Left forelimb (tissue), 1 donor: Measurements from ENCODE around the gene KCNT1.

Experiments used
- DNase-seq: peaks from one replicate; pipeline ENCODE4 v3.0.0-alpha.2; 2018; ENCODE audit warnings: low spot score

KCNT1 gene

GRCh38 chr9:135802876-135803419, 101.0 kb downstream of the KCNT1 start:
- no peak for DNase-seq

GRCh38 chr9:135803441-135803840, 101.5 kb downstream of the KCNT1 start:
- no peak for DNase-seq

GRCh38 chr9:135804581-135805421, 102.8 kb downstream of the KCNT1 start:
- no peak for DNase-seq

GRCh38 chr9:135805422-135806022, 103.5 kb downstream of the KCNT1 start:
- DNase-seq: no peak

GRCh38 chr9:135809166-135809565, 107.2 kb downstream of the KCNT1 start:
- DNase-seq: no peak

GRCh38 chr9:135810806-135811575, 109.0 kb downstream of the KCNT1 start:
- no peak for DNase-seq

DNA sequence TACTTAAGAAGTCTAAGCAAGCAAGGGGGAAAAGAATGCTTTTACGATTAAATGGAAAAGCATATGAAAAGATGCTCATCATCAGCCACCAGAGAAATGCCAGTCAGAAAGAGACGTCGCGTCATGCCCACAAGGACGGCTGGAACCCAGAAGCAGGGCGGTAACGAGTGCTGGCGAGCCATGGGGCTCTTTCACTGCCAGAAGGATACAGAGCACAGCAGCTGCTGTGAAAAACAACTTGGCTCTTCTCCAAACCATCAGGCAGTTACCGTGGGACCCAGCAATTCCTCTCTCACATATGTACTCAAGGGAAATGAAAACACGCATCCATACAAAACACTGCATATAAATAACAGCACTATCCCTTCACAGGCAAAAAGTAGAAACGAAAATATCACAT, 109.8 kb downstream of the KCNT1 start:
- DNase-seq: no peak

GRCh38 chr9:135812961-135813360, 111.0 kb downstream of the KCNT1 start:
- no peak for DNase-seq

DNA sequence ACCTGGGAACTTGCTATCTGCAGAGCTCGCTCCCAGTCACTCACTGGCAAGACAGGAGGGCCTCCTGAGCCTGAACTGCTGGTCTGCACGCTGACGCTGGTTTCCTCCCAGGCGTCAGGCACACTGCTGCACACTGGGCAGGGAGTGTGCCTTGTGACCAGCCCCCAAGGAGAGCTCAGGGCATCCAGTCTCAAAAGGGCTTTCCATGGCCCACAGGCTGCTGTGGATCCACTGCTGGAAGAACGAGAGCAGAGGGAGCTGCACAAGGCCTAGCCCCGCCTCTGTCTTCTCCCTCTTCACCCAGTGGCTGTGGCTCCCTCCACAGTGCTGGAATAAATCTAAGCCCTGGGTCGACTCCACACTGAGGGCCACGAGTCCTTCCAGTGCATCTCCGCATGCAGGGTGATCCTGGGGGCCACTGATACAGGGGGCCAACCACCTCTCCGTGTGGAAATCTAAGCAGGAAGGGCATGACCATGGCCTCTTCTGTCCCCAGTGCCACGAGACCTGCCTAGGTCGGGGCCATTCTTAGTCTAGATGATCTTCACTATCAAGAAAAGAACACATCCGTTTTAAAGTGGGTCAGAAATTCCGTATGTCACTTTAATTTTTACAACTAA, 111.8 kb downstream of the KCNT1 start:
- no peak for DNase-seq

GRCh38 chr9:135814421-135815095, 112.6 kb downstream of the KCNT1 start:
- DNase-seq: no peak

GRCh38 chr9:135815413-135815812, 113.4 kb downstream of the KCNT1 start:
- DNase-seq: no peak

GRCh38 chr9:135815830-135816650, 114.1 kb downstream of the KCNT1 start:
- DNase-seq: no peak

GRCh38 chr9:135816651-135816970, 114.6 kb downstream of the KCNT1 start:
- DNase-seq: no peak

DNA sequence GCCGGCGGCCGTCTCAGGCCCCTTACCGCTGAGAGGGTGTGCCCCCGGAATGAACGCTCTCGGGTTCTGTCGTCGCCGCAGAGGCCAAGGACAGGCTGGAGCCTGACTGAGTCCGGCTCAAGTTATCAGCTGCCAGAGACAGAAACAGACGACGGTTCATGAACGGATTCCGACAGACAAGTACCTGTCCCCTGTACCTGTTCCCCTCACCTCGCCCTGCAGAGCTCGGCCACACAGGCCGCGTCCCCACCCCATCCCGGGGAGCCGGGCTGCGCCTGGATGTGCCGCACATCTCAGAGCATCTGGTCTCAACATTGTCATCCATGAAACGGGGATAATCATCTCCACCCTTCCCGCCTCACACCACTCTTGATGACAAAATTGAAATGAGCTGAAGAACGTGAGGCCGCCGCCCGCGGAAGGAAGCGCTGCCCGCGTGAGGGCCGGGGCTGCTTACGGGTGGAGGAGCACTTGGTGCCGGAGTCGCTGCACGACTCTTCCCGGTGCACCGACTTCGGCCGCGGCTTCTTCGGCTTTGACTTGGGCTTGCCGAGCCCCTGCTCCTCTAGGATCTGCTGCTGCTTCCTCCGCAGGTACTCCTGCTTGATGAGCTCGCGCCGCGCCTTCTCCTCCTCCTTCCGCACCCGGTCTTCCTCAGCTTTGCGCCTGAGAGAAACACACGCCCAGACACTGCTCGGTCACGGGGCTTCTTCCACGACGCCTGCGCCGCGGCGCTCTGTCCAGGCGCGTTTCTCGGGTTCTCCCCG, 116.1 kb downstream of the KCNT1 start:
- DNase-seq: no peak

GRCh38 chr9:135818718-135819475, 116.9 kb downstream of the KCNT1 start:
- DNase-seq: no peak

- DNase-seq: no peak
These were observed 117.9 kb downstream of the KCNT1 start for GRCh38 chr9:135819905-135820304.

DNA sequence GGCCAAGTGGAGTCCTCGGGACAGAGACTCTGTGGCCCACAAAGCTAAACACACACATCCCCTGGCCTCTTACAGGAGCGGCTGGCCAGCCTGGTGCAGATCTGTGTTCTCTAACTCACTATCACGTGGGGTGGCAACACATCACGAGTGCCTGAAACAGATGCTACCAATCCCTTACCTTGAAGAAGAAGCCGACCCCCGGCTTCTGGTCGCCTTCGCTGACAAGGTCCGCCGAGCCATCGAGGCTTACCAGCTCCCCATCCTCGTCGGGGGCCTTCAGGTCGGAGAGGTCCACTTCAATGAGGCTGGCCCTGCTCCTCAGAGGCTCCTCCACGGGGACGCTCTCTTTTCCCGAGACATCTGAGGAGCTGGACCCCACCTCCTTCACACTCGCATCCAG, 118.7 kb downstream of the KCNT1 start:
- DNase-seq: no peak

- DNase-seq: no peak
These were observed 119.1 kb downstream of the KCNT1 start for GRCh38 chr9:135821116-135821515.

DNA sequence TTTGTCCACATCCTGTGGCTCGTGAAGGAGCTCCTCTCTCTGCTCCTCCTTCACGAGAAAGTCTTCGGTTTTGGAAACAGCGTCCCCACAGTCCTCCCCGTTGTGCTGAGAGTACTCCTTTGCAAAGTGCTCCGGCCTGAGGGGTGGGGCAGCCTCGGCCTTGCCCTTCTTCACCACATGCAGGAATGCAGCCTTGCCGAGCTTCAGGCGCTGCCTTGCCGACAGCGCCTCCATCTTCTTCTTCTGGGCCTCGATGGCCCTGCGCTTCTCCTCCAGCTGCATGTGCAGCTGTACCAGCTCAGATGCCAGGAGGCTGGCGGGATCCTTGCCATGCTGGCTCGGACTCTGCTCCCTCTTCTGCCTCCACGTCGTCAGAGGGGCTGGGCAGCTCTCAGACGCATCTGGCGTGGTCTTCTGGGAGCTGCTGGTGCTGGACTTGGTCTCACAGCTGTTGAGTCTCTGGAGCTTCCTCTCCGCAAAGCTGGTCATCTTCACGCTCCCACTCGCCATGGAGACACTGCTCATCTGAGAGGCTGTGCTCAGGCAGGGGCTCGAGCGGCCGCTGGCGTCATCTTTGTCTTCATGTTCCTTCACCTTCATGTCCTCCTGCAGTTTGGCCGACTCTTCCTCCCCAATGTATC, 119.9 kb downstream of the KCNT1 start:
- no peak for DNase-seq
